Ishikawa (cell line): ENCODE data around the gene MOK.

ENCODE experiments used
- CREB1 ChIP-seq: IDR thresholded peaks from 2 replicates; pipeline ENCODE4 v1.6.1; 2012; ENCODE audit warnings: low read depth
- TAF1 ChIP-seq: IDR thresholded peaks from 2 replicates; pipeline ENCODE4 v1.6.1; 2012; ENCODE audit warnings: low read depth, mild to moderate bottlenecking
- TF ChIP-seq, protein P1 (sequence below): IDR thresholded peaks from 2 replicates; pipeline ENCODE4 v1.6.1; 2012

DNA sequence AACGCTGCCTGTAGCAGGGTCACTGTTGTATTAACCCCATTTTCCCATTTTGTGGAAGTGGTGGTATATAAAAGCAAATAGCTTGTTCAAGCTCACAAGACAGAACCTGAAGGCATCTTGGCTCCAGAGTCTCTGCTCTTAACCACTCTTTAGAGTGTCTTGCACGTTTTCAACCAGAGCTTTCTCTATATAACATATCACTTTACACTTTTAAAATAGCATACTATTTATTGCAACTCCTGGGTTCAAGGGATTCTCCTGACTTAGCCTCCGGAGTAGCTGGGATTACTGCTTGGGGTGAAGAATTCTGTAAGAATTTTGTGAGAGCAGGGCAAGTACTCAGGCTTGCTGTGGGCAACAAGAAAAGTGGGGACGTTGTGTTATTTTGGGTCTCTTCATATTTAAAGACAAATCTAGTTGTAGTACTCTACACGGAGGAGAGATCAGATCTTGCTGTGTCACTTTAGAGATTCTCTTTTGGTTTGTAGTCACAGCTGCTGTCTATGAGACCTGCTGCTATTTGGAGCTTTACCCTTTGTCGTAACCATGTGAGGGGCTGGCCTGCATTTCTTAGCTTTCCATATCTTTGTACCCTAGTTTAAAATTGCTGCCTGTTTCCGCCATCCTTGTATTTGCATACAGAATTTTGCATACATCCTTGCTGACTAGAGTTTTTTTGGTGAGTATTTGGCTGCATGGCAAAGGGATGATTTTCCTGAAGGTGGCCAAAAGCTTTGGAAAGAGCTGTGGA lies 124.5 kb downstream of the MOK start:
- TF ChIP-seq TAF1 = no peak
- TF ChIP-seq, protein P1, sequence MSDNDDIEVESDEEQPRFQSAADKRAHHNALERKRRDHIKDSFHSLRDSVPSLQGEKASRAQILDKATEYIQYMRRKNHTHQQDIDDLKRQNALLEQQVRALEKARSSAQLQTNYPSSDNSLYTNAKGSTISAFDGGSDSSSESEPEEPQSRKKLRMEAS = no peak
- TF ChIP-seq CREB1 = no peak
